AG04449 (cell line): ENCODE measurements around the gene SENP6.
"Not testable (repeated sequence)": the region's sequence is repeated elsewhere in the genome, so short reads cannot be mapped to it uniquely, and the experiment has no call there.

ENCODE experiments used
- CTCF ChIA-PET: fragments of 350-600 bp; formaldehyde crosslinking; extraction: SDS; loops from one replicate; lab custom pipeline; 2021; ENCODE audit warnings: antibody characterized with exemption; lab: Yijun Ruan, JAX
- POLR2A ChIA-PET: fragments of 400-600, 350-600 bp; formaldehyde crosslinking; extraction: SDS; loops from one replicate; lab custom pipeline; 2020; ENCODE audit warnings: antibody characterized with exemption, inconsistent platforms; lab: Yijun Ruan, JAX
- DNase-seq: peaks from one replicate; pipeline ENCODE4 v3.0.0-alpha.2; 2010; ENCODE audit warnings: low read depth, low spot score
- H3K4me3 ChIP-seq: 2 replicates; pipeline ENCODE4 v1.5.1; 2011; ENCODE audit warnings: low read depth, mild to moderate bottlenecking, control low read depth, low read length
- TF ChIP-seq, protein P1 (sequence below): IDR thresholded peaks from one replicate; pipeline ENCODE4 v1.5.1; 2011; ENCODE audit warnings: mild to moderate bottlenecking, moderate library complexity, low read length, control low read depth, inconsistent platforms; ENCODE audit not compliant: insufficient read depth; ENCODE audit errors: missing control alignments

SENP6 gene

DNA sequence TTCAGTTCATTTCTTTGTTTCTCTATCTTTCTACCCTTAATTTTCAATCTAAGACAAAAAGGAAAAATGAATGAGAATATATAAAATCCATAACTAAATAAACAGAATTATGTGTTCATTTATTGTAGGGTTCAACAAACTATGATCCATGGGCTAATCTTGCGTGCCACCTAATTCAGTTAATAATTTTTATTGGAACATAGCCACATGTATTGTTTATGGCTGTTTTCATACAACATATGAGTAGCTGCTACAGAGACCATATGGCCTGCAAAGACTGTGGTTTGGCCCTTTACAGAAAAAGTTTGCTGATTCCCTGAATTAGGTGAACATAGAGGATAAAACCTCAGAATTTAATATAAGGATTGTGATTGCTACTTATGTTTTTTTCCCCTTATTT is 21.8 kb downstream of the SENP6 start:
- no peak overlapping the region for H3K4me3 ChIP-seq
- CTCF ChIA-PET, result no interaction called here
- TF ChIP-seq, protein P1, sequence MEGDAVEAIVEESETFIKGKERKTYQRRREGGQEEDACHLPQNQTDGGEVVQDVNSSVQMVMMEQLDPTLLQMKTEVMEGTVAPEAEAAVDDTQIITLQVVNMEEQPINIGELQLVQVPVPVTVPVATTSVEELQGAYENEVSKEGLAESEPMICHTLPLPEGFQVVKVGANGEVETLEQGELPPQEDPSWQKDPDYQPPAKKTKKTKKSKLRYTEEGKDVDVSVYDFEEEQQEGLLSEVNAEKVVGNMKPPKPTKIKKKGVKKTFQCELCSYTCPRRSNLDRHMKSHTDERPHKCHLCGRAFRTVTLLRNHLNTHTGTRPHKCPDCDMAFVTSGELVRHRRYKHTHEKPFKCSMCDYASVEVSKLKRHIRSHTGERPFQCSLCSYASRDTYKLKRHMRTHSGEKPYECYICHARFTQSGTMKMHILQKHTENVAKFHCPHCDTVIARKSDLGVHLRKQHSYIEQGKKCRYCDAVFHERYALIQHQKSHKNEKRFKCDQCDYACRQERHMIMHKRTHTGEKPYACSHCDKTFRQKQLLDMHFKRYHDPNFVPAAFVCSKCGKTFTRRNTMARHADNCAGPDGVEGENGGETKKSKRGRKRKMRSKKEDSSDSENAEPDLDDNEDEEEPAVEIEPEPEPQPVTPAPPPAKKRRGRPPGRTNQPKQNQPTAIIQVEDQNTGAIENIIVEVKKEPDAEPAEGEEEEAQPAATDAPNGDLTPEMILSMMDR, result no peak
- no peak for DNase-seq
- POLR2A ChIA-PET, result no interaction called here

GRCh38 chr6:75624335-75624734 is 22.7 kb downstream of the SENP6 start:
- ChIA-PET CTCF (no interaction called here), POLR2A (no interaction called here)
- DNase-seq, result no peak
- TF ChIP-seq, protein P1, result no peak
- H3K4me3 ChIP-seq, result no peak overlapping the region

DNA sequence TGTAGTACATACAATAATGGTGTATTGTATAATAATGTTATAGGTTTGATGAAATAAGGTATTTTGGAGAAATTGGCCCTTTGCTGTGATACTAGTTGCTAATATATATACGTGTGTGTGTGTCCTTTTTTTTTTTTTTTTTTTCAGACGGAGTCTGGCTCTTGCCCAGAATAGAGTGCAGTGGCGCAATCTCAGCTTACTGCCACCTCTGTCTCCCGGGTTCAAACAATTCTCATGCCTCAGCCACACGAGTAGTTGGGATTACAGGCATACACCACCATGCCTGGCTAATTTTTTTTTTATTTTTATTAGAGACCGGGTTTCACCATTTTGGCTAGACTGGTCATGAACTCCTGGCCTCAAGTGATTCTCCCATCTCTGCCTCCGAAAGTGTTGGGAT is 23.3 kb downstream of the SENP6 start:
- ChIA-PET POLR2A (no interaction called here), CTCF (no interaction called here)
- H3K4me3 ChIP-seq, result no peak overlapping the region
- no peak for DNase-seq
- TF ChIP-seq, protein P1, result no peak

GRCh38 chr6:75626561-75626960 is 24.9 kb downstream of the SENP6 start:
- POLR2A ChIA-PET, result no interaction called here
- H3K4me3 ChIP-seq, result no peak overlapping the region
- TF ChIP-seq, protein P1, result no peak
- no peak for DNase-seq
- CTCF ChIA-PET, result no interaction called here

GRCh38 chr6:75627708-75628107 is 26.0 kb downstream of the SENP6 start:
- DNase-seq, POLR2A ChIA-PET, H3K4me3 ChIP-seq: not testable (repeated sequence)
- CTCF ChIA-PET, result interaction anchor here (0.6 kb wide), 1 partner anchor 73 kb away, joined by 3 read pairs; no protein-coding TSS in a partner anchor

GRCh38 chr6:75631859-75632635 is 30.4 kb downstream of the SENP6 start:
- CTCF ChIA-PET, result interaction anchor here (0.9 kb wide), 1 partner anchor 146 kb away, joined by 3 read pairs; no protein-coding TSS in a partner anchor

More at GRCh38 chr6:75631859-75632635, 30.4 kb downstream of the SENP6 start:
- TF ChIP-seq, protein P1, result no peak
- POLR2A ChIA-PET, result no interaction called here
- no peak for DNase-seq
- no peak overlapping the region for H3K4me3 ChIP-seq
